ENCODE data around the gene DAAM1. TPM values are rescaled to one million over a fixed set of nuclear protein-coding genes. Genes with fewer than 3 reads are reported as not detected.
A peak's percentile ranks its signal among the peaks of the same experiment; 100 is the strongest.

The DAAM1 gene
- total RNA-seq, 8 experiments from 2014 or later = 23.1 to 115 (median 75.3) TPM

- H3K4me1 ChIP-seq (replicated peaks in 1 of 2) = peaks cover 21 to 27% of the 10 kb centered on the region in 2 donors
- H3K4me3 ChIP-seq = no peak overlapping the region
- in situ Hi-C loops (cut with MboI; ENCODE audit: low pct_unique_long_range_greater_than_20kb in 2 of 9, low sequenced_read_pairs in 9 of 9, unreplicated experiment in 9 of 9) = no loop called here
- no peak overlapping the region for H3K27ac ChIP-seq
- no peak for ATAC-seq (replicated peaks in 6 of 8)
Observed at GRCh38 chr14:59272633-59273032, 84.2 kb downstream of the DAAM1 start.

DNA sequence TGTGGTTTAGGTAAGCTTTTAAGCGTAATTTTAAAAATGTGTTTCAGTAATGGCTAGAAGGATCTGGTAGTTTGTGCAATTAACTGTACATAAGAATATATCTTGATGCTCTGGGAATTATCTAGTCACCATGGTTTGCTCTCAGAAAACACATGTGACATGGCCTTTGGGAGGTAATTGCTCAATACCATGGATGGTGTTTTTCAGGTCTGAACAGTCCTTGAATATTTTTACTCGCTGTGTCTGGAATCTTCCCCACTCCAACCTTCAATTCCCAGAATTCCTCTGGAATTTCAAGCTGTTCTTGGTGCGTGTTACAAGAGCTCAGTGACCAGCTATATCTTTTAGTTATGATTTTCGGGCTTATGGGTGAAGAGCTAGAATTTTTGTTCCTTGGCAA lies 85.3 kb downstream of the DAAM1 start:
- no peak for ATAC-seq (replicated peaks in 6 of 8)
- Histone ChIP-seq H3K27ac (no peak overlapping the region), H3K4me1 (replicated peaks in 1 of 2) (peaks cover 21 to 29% of the 10 kb centered on the region in 2 donors), H3K4me3 (no peak overlapping the region)
- WGBS, 10 experiments = 82 to 100% (median 100%) methylated on average over 2 to 4 of the region's 4 CpGs; no CpG with 5 or more reads in 1 of the 10 experiments
- in situ Hi-C loops (cut with MboI; ENCODE audit: low pct_unique_long_range_greater_than_20kb in 2 of 9, low sequenced_read_pairs in 9 of 9, unreplicated experiment in 9 of 9) = no loop called here

DNA sequence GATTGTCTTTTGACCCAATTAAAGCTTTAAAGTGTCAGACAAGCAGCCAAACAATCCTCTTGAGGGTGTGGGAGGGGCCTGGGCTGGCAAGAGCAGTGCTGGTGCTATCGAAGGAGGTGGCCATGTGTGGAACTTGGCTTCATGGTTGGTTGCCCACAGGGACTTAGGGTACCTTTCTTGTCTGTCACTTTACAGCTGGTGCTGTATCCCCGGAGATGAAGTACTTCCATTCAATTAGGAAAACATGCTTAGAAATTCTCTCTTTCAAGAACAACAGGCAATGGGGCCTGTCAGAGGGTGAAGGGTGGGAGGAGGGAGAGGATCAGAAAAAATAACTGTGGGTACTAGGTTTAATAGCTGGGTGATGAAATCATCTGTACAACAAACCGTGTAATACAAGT lies 86.5 kb downstream of the DAAM1 start:
- Histone ChIP-seq H3K4me1 (replicated peaks in 1 of 2) (peaks cover 21 to 29% of the 10 kb centered on the region in 2 donors), H3K27ac (no peak overlapping the region), H3K4me3 (no peak overlapping the region)
- peak in 5 of 8 experiments; percentile 78 to 92 (median 86) for ATAC-seq (replicated peaks in 6 of 8)
- 0 to 80% (median 60%) methylated on average over 1 to 3 of the region's 3 CpGs for WGBS, 10 experiments
- in situ Hi-C loops (cut with MboI; ENCODE audit: low pct_unique_long_range_greater_than_20kb in 2 of 9, low sequenced_read_pairs in 9 of 9, unreplicated experiment in 9 of 9) = no loop called here

GRCh38 chr14:59275668-59276067 lies 87.2 kb downstream of the DAAM1 start:
- ATAC-seq (replicated peaks in 6 of 8) = peak in 5 of 8 experiments; percentile 22 to 57 (median 42)
- H3K4me1 ChIP-seq (replicated peaks in 1 of 2) = peaks cover 21 to 29% of the 10 kb centered on the region in 2 donors
- in situ Hi-C loops (cut with MboI; ENCODE audit: low pct_unique_long_range_greater_than_20kb in 2 of 9, low sequenced_read_pairs in 9 of 9, unreplicated experiment in 9 of 9) = no loop called here
- H3K27ac ChIP-seq = peak overlapping the region in 1 of 2 donors; percentile 9
- no peak overlapping the region for H3K4me3 ChIP-seq

GRCh38 chr14:59276235-59276634 lies 87.8 kb downstream of the DAAM1 start:
- in situ Hi-C loops (cut with MboI; ENCODE audit: low pct_unique_long_range_greater_than_20kb in 2 of 9, low sequenced_read_pairs in 9 of 9, unreplicated experiment in 9 of 9) = no loop called here
- no peak overlapping the region for H3K27ac ChIP-seq
- H3K4me3 ChIP-seq = no peak overlapping the region
- no peak for ATAC-seq (replicated peaks in 6 of 8)
- H3K4me1 ChIP-seq (replicated peaks in 1 of 2) = peaks cover 21 to 29% of the 10 kb centered on the region in 2 donors

DNA sequence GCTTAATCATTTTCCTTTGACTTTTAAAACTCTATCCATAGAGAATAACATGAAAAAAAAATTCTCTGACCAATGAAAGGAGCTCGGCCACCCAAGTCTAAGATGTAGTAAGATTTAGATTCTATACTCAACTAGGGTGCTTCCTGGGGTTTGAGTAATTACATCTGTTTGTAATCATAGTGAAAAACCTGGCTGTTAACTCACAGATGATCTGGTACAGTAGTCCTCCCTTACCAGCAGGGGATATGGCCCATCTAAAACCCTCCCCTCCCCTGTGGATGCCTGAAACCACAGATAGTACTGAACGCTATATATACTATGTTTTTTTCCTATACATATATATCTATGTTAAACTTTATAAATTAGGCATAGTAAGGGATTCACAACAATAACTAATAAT lies 89.2 kb downstream of the DAAM1 start:
- 29 to 100% (median 89%) methylated on average over 1 to 2 of the region's 2 CpGs; no CpG with 5 or more reads in 2 of the 10 experiments for WGBS, 10 experiments
- peak in 2 of 8 experiments; percentile 10 to 17 for ATAC-seq (replicated peaks in 6 of 8)
- H3K27ac ChIP-seq = no peak overlapping the region
- no peak overlapping the region for H3K4me3 ChIP-seq
- peaks cover 21 to 29% of the 10 kb centered on the region in 2 donors for H3K4me1 ChIP-seq (replicated peaks in 1 of 2)
- in situ Hi-C loops (cut with MboI; ENCODE audit: low pct_unique_long_range_greater_than_20kb in 2 of 9, low sequenced_read_pairs in 9 of 9, unreplicated experiment in 9 of 9) = no loop called here

DNA sequence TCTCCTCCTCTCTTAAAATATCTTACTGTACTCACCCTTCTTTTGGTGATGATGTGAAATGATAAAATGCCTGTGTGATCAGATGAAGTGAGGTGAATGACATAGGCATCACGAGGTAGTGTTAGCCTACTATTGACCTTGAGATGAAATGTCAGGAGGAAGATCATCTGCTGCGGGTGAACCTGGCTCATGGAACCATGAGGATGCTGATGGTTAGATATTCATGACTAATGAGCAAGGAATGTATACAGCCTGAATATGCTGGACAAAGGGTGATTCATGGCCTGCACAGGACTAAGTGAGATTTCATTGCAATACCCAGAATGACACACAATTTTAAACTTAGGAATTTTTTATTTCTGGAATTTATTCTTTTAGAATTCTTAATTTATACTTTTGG lies 89.6 kb downstream of the DAAM1 start:
- peak in 7 of 8 experiments; percentile 49 to 93 (median 60) for ATAC-seq (replicated peaks in 6 of 8)
- Histone ChIP-seq H3K4me3 (no peak overlapping the region), H3K4me1 (replicated peaks in 1 of 2) (peaks cover 21 to 31% of the 10 kb centered on the region in 2 donors), H3K27ac (no peak overlapping the region)
- in situ Hi-C loops (cut with MboI; ENCODE audit: low pct_unique_long_range_greater_than_20kb in 2 of 9, low sequenced_read_pairs in 9 of 9, unreplicated experiment in 9 of 9) = no loop called here
- WGBS, 10 experiments = 0 to 100% (median 44%) methylated on average over 1 to 2 of the region's 2 CpGs; no CpG with 5 or more reads in 2 of the 10 experiments

GRCh38 chr14:59280961-59281360 lies 92.5 kb downstream of the DAAM1 start:
- ATAC-seq (replicated peaks in 6 of 8) = no peak
- in situ Hi-C loops (cut with MboI; ENCODE audit: low pct_unique_long_range_greater_than_20kb in 2 of 9, low sequenced_read_pairs in 9 of 9, unreplicated experiment in 9 of 9) = no loop called here
- no peak overlapping the region for H3K4me3 ChIP-seq
- H3K27ac ChIP-seq = no peak overlapping the region
- peaks cover 6 to 11% of the 10 kb centered on the region in 2 donors for H3K4me1 ChIP-seq (replicated peaks in 1 of 2)
- 80 to 97% (median 89%) methylated on average over 3 to 5 of the region's 5 CpGs; no CpG with 5 or more reads in 2 of the 10 experiments for WGBS, 10 experiments

- ATAC-seq (replicated peaks in 6 of 8) = peak in 1 of 8 experiments; percentile 16
- in situ Hi-C loops (cut with MboI; ENCODE audit: low pct_unique_long_range_greater_than_20kb in 2 of 9, low sequenced_read_pairs in 9 of 9, unreplicated experiment in 9 of 9) = no loop called here
Observed at GRCh38 chr14:59281609-59282377, 93.3 kb downstream of the DAAM1 start.

DNA sequence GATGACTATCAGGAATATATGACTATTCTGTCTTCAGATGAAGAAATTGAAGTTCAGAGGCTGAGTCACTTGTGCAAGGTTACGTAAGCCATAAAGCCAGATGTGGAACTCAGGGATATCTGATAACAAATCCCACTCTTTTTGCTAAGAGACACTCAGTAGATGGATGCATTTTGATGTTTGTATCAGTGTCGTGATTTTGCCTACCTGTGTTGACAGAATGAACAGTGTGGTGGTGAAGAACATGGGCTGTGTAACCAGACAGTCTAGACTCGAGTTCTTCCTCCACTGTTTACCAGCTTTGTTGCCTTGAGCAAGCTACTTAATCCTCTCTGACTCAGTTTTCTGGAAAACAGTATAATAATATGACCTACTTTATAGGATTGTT lies 93.9 kb downstream of the DAAM1 start:
- ATAC-seq (replicated peaks in 6 of 8) = peak in 1 of 8 experiments; percentile 17
- in situ Hi-C loops (cut with MboI; ENCODE audit: low pct_unique_long_range_greater_than_20kb in 2 of 9, low sequenced_read_pairs in 9 of 9, unreplicated experiment in 9 of 9) = no loop called here
- no peak overlapping the region for H3K27ac ChIP-seq
- H3K4me1 ChIP-seq (replicated peaks in 1 of 2) = peaks cover 0 to 5% of the 10 kb centered on the region in 2 donors
- no peak overlapping the region for H3K4me3 ChIP-seq
- WGBS, 10 experiments = 46 to 100% (median 82%) methylated on average over 1 to 3 of the region's 3 CpGs; no CpG with 5 or more reads in 2 of the 10 experiments

More at GRCh38 chr14:59281609-59282377, 93.3 kb downstream of the DAAM1 start:
- Histone ChIP-seq H3K4me3 (no peak overlapping the region), H3K4me1 (replicated peaks in 1 of 2) (peaks cover 2 to 7% of the 10 kb centered on the region in 2 donors), H3K27ac (no peak overlapping the region)
- WGBS, 10 experiments = 18 to 100% (median 92%) methylated on average over 1 to 3 of the region's 3 CpGs; no CpG with 5 or more reads in 1 of the 10 experiments

GRCh38 chr14:59283361-59283760 lies 94.9 kb downstream of the DAAM1 start:
- peak in 2 of 8 experiments; percentile 33 to 39 for ATAC-seq (replicated peaks in 6 of 8)
- in situ Hi-C loops (cut with MboI; ENCODE audit: low pct_unique_long_range_greater_than_20kb in 2 of 9, low sequenced_read_pairs in 9 of 9, unreplicated experiment in 9 of 9) = no loop called here
- no peak overlapping the region for H3K4me3 ChIP-seq
- H3K27ac ChIP-seq = no peak overlapping the region
- peaks cover 0 to 4% of the 10 kb centered on the region in 2 donors for H3K4me1 ChIP-seq (replicated peaks in 1 of 2)

GRCh38 chr14:59284059-59284458 lies 95.6 kb downstream of the DAAM1 start:
- in situ Hi-C loops (cut with MboI; ENCODE audit: low pct_unique_long_range_greater_than_20kb in 2 of 9, low sequenced_read_pairs in 9 of 9, unreplicated experiment in 9 of 9) = no loop called here

GRCh38 chr14:59292028-59292427 lies 103.6 kb downstream of the DAAM1 start:
- in situ Hi-C loops (cut with MboI; ENCODE audit: low pct_unique_long_range_greater_than_20kb in 2 of 9, low sequenced_read_pairs in 9 of 9, unreplicated experiment in 9 of 9) = no loop called here
- Histone ChIP-seq H3K4me3 (no peak overlapping the region), H3K4me1 (replicated peaks in 1 of 2) (peaks cover 0 to 32% of the 10 kb centered on the region in 2 donors), H3K27ac (peak overlapping the region in 1 of 2 donors; percentile 32)
- ATAC-seq (replicated peaks in 6 of 8) = peak in 1 of 8 experiments; percentile 42
- 60 to 100% (median 67%) methylated on average over 1 of the region's 1 CpG; no CpG with 5 or more reads in 7 of the 10 experiments for WGBS, 10 experiments

More at GRCh38 chr14:59284059-59284458, 95.6 kb downstream of the DAAM1 start:
- WGBS, 10 experiments = 60 to 100% (median 95%) methylated on average over 1 of the region's 1 CpG; no CpG with 5 or more reads in 2 of the 10 experiments
- H3K4me3 ChIP-seq = no peak overlapping the region
- H3K4me1 ChIP-seq (replicated peaks in 1 of 2) = peaks cover 0 to 3% of the 10 kb centered on the region in 2 donors
- no peak overlapping the region for H3K27ac ChIP-seq
- ATAC-seq (replicated peaks in 6 of 8) = no peak
